ENCODE measurements around the gene ULBP3.
A peak's percentile ranks its signal among the peaks of the same experiment; 100 is the strongest.
"Not testable (repeated sequence)": the region's sequence is repeated elsewhere in the genome, so short reads cannot be mapped to it uniquely, and the experiment has no call there.

Gene ULBP3

GRCh38 chr6:150018846-150019580 is 49.9 kb downstream of the ULBP3 start:
- no peak for TF ChIP-seq CTCF (IDR thresholded peaks at IDR 0.05; ENCODE audit: low read depth, low read length, missing control alignments)

GRCh38 chr6:150017186-150017521 is 51.8 kb downstream of the ULBP3 start:
- H3K4me3 ChIP-seq (replicated peaks; ENCODE audit: low read depth, low read length); DNase-seq (ENCODE audit: extremely low read depth, low read depth): not testable (repeated sequence)

More at GRCh38 chr6:150018846-150019580, 49.9 kb downstream of the ULBP3 start:
- no peak overlapping the region for H3K4me3 ChIP-seq (replicated peaks; ENCODE audit: low read depth, low read length)
- no peak for DNase-seq (ENCODE audit: extremely low read depth, low read depth)

- H3K4me3 ChIP-seq (replicated peaks; ENCODE audit: low read depth, low read length), result no peak overlapping the region
- peak; percentile 16 for DNase-seq (ENCODE audit: extremely low read depth, low read depth)
- peak; percentile 48 for TF ChIP-seq CTCF (IDR thresholded peaks at IDR 0.05; ENCODE audit: low read depth, low read length, missing control alignments)
Observed at GRCh38 chr6:150016324-150017185, 52.4 kb downstream of the ULBP3 start.

GRCh38 chr6:150015281-150016001 is 53.5 kb downstream of the ULBP3 start:
- not testable (repeated sequence) for H3K4me3 ChIP-seq (replicated peaks; ENCODE audit: low read depth, low read length); DNase-seq (ENCODE audit: extremely low read depth, low read depth)

- not testable (repeated sequence) for DNase-seq (ENCODE audit: extremely low read depth, low read depth); H3K4me3 ChIP-seq (replicated peaks; ENCODE audit: low read depth, low read length)
Observed at GRCh38 chr6:150014623-150015280, 54.2 kb downstream of the ULBP3 start.

- not testable (repeated sequence) for H3K4me3 ChIP-seq (replicated peaks; ENCODE audit: low read depth, low read length); DNase-seq (ENCODE audit: extremely low read depth, low read depth)
Observed at GRCh38 chr6:150013785-150014622, 54.9 kb downstream of the ULBP3 start.

- DNase-seq (ENCODE audit: extremely low read depth, low read depth); H3K4me3 ChIP-seq (replicated peaks; ENCODE audit: low read depth, low read length): not testable (repeated sequence)
Observed at GRCh38 chr6:150012846-150013784, 55.8 kb downstream of the ULBP3 start.
